HL-60/S4 treated with retinoic acid at 250 ng/mL for 4 days and 3 days (cell line): Measurements from ENCODE around the gene PLIN4.
"Not testable (repeated sequence)": the region's sequence is repeated elsewhere in the genome, so short reads cannot be mapped to it uniquely, and the experiment has no call there.

ENCODE experiments used
- in situ Hi-C: fragments of 300-500 bp; cut with MboI; formaldehyde crosslinking; loops from 2 replicates; pipeline ENCODE4 v1.7.0; 2022; ENCODE audit warnings: low sequenced_read_pairs

Gene PLIN4

DNA sequence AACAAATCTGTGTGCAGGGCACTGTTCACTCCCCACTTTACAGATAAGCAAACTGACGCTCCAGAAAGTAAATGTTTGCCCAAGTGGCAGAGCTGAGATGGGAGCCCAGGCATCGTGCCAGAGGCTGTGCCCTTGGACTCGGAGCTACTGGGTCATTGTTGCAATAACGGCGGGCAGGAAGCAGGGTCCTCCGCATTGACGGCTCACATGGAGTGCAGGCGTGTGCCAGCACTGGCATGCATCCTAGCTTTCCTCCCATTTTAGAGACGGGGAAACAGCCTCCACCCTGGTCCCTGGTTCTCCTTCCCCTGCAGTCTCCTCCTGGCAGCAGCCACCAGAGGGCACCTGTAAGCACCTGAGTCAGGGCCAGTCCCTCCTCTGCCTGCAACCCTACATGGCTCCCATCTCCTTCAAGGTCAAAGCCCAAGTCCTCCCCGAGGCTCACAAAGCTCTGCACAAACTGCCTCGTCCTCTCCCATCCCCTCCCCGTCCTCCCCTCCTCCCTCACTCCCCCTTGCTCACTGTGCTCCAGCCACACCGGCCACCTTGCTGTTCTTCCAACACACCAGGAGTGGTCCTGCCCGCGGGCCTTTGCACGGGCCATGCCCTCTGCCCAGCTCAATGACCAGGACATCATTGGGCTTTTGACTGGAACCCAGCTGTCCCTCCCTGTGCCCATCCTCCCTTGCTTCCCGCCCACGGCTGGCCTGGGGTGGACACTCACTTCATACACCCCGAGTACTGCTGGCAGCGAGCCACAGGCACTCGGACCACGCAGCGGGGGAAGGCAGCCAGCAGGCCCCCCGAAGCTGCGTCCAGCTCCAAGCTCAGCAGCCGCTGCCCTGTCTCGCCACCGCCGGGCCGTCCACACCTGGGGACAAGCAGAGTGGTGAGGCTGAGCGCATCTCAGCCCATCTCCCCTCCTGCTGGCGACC lies 29.3 kb upstream of the PLIN4 start:
- in situ Hi-C loops, result no loop called here

DNA sequence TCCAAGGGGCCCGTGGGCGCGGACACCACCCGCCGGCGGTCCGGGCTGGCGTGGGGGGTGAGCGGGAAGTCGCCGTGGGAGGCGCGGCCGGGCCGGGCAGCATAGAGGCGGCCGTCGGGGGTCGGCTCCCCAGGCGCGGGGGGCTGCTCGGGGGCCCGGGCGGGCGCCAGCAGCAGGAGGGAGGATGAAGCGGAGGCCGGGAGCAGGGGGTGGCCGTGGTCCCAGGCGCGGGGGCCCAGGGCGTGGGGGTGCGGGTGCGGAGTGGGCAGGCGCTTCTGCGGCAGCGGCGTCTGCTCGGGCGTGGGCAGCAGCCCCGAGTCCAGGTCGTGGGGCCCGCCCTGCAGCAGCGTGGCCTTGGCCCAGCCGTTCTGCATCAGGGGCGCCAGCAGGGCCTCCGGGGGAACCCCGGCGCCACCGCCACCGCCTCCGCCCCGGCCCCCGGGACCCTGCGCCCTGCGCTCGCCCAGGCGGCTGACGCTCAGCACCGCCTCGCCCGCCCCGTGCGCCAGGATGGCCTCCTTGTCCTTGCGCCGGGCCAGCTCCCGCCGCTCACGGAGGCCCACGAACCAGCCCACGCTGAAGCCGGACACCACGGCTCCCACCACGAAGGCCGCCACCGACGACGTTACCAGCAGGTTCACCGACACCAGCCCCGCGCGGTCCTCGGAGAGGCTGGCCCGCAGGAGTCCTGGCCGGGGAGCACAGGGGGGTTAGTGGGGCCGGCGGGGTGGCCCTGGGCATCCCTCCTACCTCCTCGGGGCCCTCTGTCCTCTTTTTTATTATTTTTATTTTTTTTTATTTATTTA lies 25.8 kb upstream of the PLIN4 start:
- in situ Hi-C loops, result no loop called here

DNA sequence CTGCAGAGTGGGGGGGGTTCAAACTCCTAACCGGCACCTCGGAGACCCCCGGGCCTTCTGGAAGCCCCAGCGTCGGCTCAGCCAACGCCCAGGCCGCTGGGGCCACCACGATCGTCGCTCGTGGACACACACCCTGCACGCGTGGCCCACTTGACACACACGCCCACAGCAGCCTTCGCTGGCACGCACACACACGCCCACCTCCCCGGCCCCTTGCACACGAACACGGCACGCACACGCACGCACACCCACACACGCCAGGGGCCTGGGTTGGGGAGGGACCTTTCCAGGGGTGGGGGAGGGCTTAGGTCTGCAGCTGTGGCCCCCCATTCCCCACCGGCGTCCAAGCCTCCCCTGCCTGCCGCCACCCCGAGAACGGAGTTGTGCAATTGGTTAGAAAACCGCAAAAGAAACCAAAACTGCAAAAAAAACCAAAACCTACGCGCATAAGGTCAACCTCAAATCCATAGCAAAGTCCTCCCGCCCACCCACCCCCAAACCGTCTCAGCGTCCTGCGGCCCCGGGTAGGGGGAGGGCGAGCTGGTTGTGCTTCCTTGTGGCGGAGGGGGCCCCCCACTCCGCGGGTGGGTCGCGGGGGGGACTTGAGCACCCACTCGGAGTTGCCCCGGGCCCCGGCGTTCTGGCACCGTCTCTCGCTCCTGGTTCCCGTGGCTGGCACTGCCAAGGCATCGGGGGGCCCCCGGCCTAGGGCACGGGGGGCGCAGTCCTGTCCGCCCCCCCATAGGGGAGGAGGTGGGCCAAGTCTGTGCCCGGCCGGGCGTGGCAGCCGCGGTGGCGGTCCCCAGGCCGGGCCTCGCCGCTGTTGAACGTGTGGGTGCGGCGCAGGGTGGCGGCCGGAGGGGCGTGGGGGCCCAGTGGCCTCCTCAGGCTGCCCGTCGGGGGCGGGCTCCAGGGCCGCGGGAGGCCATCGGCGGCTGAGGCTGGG lies 24.9 kb upstream of the PLIN4 start:
- in situ Hi-C loops, result no loop called here

DNA sequence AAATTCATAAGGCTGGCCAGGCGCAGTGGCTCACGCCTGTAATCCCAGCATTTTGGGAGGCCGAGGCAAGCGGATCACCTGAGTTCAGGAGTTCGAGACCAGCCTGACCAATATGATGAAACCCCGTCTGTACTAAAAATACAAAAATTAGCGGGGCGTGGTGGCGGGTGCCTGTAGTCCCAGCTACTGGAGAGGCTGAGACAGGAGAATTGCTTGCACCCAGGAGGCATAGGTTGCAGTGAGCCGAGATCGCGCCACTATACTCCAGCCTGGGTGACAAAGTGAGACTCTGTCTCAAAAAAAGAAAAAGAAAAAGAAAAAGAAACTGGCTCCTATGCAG lies 23.5 kb upstream of the PLIN4 start:
- in situ Hi-C loops, result not testable (repeated sequence)

GRCh38 chr19:4541114-4541805 lies 23.0 kb upstream of the PLIN4 start:
- in situ Hi-C loops, result no loop called here

DNA sequence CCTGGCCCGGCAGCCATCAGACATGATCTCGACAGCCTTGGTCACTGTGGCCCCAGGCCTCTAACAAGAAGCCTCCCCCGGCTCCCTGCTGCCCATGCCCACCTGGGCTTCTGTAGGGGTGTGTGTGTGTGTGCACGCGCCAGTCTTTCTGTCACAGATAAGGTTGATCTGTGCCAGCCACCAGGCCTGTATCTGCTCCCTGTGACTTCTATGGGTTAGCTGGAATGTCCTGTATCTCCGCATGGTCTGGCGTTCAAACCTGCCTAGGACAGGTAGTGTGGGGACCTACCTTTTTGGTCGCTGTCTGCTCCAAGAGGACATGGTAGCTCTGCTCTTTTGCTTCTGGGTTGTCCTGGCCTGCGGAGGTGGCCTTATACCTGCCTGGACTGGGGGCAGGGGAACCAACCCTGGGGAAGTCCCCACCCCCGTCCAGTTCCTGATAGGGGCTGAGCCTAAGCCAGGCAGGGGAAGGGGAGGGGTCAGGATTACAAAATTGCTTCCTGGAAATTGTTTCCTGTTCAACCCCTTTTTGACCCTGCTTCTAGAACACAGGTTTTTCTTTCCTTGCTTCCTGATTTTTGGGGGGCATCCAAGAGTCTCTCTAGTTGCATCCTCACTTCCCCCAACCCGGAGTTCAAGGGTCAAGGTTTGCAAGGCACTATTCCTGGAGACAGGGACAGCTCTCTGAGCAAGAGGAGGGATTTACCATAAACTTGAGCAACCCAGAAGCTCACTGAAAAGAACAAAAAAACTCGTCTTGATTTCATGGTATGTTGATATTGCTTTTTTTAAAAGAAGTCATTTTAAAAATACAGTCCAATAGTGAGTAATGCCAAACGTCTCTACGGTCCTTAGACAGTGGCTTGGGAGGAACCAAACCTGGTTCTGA lies 21.7 kb upstream of the PLIN4 start, which contains the start of gene LRG1:
Gene LRG1, minus strand, starts transcription at position 344 of the 889 bp plus-strand sequence. Its CDS starts 23 bp downstream, at position 321.
- in situ Hi-C loops, result no loop called here

- in situ Hi-C loops, result no loop called here
Observed at GRCh38 chr19:4539169-4539692, 20.9 kb upstream of the PLIN4 start.

DNA sequence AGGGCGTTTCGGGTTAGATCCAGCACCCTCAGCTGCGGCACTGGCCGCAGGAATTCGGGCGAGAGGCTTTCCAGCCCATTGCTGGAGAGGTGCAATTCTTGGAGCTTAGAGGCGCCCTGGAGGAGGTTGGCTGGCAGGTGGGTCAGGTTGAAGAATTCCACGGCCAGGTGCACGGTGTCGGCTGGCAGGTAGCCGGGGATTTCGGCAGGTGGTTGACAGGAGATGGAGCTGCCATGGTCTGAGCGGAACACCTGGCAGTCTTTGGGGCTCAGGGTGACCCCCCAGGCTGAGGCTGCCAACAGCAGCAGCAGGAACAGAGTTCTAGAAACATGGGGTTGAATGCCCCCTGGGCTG lies 20.3 kb upstream of the PLIN4 start:
- in situ Hi-C loops, result no loop called here

DNA sequence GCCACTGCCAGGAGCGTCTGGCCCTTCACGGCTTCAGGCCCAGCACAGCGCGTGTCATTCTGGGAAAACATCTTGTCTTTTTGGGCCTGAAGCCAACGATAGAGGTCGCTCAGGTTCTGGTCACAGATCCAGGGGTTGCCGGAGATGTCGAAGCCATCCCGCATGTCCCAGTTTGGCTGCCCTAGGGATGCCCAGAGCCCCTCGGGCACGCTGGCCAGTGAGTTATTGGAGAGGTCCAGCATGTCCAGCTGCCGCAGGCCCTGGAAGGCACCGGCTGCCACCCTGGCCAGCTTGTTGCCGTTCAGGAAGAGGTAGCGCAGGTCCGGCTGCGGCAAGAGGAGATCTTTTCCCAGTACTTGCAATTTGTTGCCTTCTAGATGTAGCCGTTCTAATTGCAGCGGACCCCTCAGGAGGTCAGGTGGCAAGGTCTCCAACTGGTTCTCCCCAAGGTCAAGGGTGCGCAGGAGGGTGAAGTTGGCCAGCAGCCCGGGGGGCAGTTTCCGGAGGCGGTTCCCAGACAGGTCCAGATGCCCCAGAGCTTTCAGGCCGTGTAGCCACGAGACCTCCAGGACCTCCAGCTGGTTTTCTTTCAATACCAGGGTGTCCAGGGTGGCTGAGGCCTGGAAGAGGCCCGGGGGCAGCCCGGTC lies 19.8 kb upstream of the PLIN4 start:
- in situ Hi-C loops, result no loop called here

- in situ Hi-C loops, result no loop called here
Observed at GRCh38 chr19:4536798-4537197, 18.5 kb upstream of the PLIN4 start.

GRCh38 chr19:4534836-4535658 lies 16.8 kb upstream of the PLIN4 start, which contains the start of gene PLIN5:
PLIN5 (minus strand) TSS chr19:4535224; CDS start chr19:4534074, 1,150 bp downstream.
- in situ Hi-C loops, result no loop called here

DNA sequence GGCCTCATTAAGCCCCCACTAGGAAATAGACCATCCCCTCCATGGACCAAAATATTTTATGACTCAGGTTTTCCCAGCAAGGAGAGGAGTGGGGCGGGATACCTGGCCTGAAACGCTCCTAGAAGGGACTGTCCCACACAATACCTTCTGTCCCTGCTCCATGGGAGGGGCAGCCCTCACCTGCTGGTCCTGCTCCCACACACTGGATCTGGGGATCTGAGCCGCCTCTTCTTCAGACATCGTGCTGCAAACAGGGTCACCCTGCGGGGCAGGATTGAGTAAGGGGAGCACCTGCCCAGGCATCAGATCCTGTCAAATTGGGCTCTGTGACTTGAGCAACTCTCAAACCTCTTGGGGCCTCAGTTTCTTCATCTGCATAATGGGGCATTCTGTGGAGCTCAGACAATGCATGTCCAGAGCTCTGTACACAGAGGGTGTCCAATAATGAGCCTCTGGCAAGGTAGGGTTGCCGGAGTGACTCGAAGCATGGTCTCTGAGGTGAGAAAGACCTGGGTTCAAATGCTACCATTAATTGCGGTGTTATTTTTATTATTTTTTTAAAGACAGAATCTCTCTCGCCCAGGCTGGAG lies 15.6 kb upstream of the PLIN4 start:
- in situ Hi-C loops, result no loop called here

DNA sequence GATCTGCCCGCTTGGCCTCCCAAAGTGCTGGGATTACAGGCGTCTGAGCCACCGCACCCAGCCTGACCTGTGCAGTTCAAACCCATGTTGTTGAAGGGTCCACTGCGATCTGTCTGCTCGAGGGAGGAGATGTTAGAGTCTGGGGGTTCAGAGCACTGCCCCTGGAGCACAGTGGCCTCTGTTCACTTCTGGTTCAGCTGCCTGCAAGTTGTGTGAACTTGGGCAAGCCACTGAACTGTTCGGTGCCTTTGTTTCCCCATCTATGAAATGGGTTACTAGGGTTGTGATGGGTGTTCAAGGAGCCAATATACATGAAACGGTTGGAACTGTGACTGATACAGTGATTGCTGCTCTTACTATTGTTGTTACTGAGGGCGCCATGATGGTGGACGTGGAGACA lies 15.0 kb upstream of the PLIN4 start:
- in situ Hi-C loops, result no loop called here

DNA sequence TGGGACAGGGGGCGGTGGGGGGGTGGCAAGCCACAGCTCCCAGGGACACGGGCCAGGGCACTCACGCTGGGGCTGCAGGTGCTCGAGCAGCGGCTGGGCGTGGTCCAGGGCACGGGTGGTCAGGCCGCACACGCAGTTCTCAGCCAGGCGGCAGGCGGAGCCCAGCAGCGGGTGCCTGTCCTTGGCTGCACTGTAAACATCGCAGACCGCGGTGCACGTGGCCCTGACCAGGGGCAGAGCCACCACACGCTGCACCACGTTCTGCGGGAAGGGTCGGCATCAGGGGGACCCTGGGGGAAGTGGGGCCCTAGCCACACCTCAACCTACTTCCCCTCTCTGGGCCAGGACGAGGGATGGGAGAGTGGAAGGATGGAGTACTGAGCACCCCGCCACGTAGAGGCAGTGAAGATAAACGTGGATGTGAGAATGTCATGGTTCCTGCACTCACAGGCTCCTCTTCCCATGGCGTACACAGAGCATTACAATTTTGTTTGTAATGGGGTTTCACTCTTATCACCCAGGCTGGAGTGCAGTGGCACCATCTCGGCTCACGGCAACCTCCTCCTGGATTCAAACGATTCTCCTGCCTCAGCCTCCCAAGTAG lies 13.4 kb upstream of the PLIN4 start:
- in situ Hi-C loops, result no loop called here

GRCh38 chr19:4529924-4530522 lies 11.7 kb upstream of the PLIN4 start:
- in situ Hi-C loops, result no loop called here

GRCh38 chr19:4528843-4529242 lies 10.6 kb upstream of the PLIN4 start:
- in situ Hi-C loops, result no loop called here
